ENCODE data around the gene KRTAP1-4. TPM values are rescaled to one million over a fixed set of nuclear protein-coding genes. Genes with fewer than 3 reads are reported as not detected.
"Not testable (repeated sequence)": the region's sequence is repeated elsewhere in the genome, so short reads cannot be mapped to it uniquely, and the experiment has no call there.

KRTAP1-4 gene
- total RNA-seq, 4 donors from 2014 or later, result not detected

DNA sequence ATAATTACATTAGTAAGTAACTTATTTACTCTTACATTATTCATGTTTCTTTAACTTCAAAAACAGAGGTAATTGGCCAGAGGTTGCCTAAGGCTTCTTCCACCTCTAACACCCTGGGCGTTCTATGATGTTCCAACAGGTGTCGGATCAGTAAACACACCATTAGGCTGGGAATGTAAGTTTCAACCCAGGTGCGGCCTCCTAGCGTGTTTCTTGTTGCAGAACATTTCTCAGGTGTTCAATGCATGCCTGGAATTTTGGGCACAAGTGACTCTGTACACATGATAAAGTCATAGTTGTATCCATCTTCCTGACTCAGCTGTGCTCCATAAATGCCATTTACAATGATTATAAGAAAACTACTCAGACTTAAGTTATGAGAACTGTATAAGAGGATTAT lies 24.0 kb upstream of the KRTAP1-4 start:
- WGBS, 2 donors, result 69 to 87% methylated on average over 4 of the region's 4 CpGs
- H3K9me3 ChIP-seq, result no peaks in the 10 kb centered on the region
- DNase-seq, result no peak
- no peak overlapping the region for H3K4me3 ChIP-seq
- no peak overlapping the region for H3K27ac ChIP-seq
- no peaks in the 10 kb centered on the region for H3K4me1 ChIP-seq
- no peaks in the 10 kb centered on the region for H3K36me3 ChIP-seq
- no peak for TF ChIP-seq POLR2A (IDR thresholded peaks at IDR 0.05)
- TF ChIP-seq, protein P1, sequence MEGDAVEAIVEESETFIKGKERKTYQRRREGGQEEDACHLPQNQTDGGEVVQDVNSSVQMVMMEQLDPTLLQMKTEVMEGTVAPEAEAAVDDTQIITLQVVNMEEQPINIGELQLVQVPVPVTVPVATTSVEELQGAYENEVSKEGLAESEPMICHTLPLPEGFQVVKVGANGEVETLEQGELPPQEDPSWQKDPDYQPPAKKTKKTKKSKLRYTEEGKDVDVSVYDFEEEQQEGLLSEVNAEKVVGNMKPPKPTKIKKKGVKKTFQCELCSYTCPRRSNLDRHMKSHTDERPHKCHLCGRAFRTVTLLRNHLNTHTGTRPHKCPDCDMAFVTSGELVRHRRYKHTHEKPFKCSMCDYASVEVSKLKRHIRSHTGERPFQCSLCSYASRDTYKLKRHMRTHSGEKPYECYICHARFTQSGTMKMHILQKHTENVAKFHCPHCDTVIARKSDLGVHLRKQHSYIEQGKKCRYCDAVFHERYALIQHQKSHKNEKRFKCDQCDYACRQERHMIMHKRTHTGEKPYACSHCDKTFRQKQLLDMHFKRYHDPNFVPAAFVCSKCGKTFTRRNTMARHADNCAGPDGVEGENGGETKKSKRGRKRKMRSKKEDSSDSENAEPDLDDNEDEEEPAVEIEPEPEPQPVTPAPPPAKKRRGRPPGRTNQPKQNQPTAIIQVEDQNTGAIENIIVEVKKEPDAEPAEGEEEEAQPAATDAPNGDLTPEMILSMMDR (IDR thresholded peaks at IDR 0.05), result no peak
- intact Hi-C loops (cut with DNase I), result no loop called here
- H3K27me3 ChIP-seq, result peaks cover 0 to 18% (median 0%) of the 10 kb centered on the region in 4 donors

DNA sequence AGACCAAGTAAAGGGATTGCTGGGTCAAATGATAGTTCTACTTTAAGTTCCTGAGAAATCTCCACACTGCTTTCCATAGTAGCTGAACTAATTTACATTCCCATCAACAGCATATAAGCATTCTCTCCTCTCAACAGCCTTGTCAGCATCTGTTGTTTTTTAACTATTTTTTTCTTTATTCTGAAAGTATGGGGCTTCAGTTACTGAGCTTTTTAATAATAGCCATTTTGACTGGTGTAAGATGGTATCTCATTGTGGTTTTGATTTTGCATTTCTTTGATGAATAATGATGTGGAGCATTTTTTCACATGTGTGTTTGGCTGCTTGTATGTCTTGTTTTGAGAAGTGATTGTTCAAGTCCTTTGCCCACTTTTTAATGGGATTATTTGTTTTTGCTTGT lies 22.6 kb upstream of the KRTAP1-4 start:
- no peak overlapping the region for H3K4me3 ChIP-seq
- H3K36me3 ChIP-seq, result no peaks in the 10 kb centered on the region
- TF ChIP-seq, protein P1 (IDR thresholded peaks at IDR 0.05), result no peak
- TF ChIP-seq POLR2A (IDR thresholded peaks at IDR 0.05), result no peak
- intact Hi-C loops (cut with DNase I), result no loop called here
- no peaks in the 10 kb centered on the region for H3K4me1 ChIP-seq
- H3K27ac ChIP-seq, result no peak overlapping the region
- DNase-seq, result no peak
- peaks cover 0 to 16% (median 0%) of the 10 kb centered on the region in 4 donors for H3K27me3 ChIP-seq
- no peaks in the 10 kb centered on the region for H3K9me3 ChIP-seq

DNA sequence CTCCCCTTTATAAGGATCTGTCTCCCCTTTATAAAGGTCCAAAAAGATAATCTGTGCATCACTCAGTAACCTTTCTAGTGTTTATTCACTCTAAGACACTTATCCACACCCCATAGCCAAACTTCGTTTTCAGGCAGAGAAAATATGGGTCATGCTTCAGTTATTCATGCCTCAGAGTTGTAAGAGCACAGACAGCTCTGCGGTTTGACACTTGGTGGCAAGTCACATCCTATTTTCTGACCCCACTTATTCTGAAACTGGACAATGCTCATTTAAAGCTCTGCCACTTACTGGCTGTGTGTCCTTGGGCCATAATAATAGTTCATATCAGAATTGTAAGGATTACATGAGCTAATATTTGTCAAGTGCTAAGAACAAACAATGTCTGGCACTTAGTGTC lies 19.1 kb upstream of the KRTAP1-4 start:
- intact Hi-C loops (cut with DNase I), result no loop called here
- H3K27ac ChIP-seq, result no peak overlapping the region
- H3K9me3 ChIP-seq, result no peaks in the 10 kb centered on the region
- WGBS, 2 donors, result 26 to 37% methylated on average over 2 of the region's 2 CpGs
- H3K4me3 ChIP-seq, result no peak overlapping the region
- TF ChIP-seq, protein P1 (IDR thresholded peaks at IDR 0.05), result no peak
- no peak for TF ChIP-seq POLR2A (IDR thresholded peaks at IDR 0.05)
- no peaks in the 10 kb centered on the region for H3K36me3 ChIP-seq
- H3K27me3 ChIP-seq, result peaks cover 0 to 14% (median 0%) of the 10 kb centered on the region in 4 donors
- H3K4me1 ChIP-seq, result no peaks in the 10 kb centered on the region
- no peak for DNase-seq

DNA sequence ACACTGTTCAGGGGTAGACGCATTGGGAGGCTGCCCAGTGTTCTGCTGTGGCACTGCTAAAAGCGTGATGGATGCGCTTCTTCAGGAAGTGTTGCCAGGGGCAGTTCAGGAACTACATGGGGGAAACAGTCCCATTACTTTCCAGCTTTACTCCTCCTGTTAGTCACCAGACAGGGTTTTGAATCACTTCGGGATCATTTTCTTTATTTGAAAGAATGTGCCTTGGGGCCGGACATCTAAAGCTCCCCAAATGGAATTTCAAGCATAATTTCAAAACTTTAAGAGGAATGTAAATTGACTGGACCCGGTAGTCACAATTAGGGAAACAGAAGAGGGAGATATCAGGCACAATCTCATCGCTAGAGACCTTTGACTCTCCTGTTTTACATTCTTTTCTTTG lies 18.4 kb upstream of the KRTAP1-4 start:
- H3K27ac ChIP-seq, result no peak overlapping the region
- H3K9me3 ChIP-seq, result no peaks in the 10 kb centered on the region
- 40 to 53% methylated on average over 7 of the region's 7 CpGs for WGBS, 2 donors
- intact Hi-C loops (cut with DNase I), result no loop called here
- no peak for DNase-seq
- H3K4me3 ChIP-seq, result no peak overlapping the region
- no peaks in the 10 kb centered on the region for H3K36me3 ChIP-seq
- TF ChIP-seq, protein P1 (IDR thresholded peaks at IDR 0.05), result no peak
- TF ChIP-seq POLR2A (IDR thresholded peaks at IDR 0.05), result no peak
- H3K27me3 ChIP-seq, result peaks cover 0 to 14% (median 0%) of the 10 kb centered on the region in 4 donors
- H3K4me1 ChIP-seq, result no peaks in the 10 kb centered on the region

DNA sequence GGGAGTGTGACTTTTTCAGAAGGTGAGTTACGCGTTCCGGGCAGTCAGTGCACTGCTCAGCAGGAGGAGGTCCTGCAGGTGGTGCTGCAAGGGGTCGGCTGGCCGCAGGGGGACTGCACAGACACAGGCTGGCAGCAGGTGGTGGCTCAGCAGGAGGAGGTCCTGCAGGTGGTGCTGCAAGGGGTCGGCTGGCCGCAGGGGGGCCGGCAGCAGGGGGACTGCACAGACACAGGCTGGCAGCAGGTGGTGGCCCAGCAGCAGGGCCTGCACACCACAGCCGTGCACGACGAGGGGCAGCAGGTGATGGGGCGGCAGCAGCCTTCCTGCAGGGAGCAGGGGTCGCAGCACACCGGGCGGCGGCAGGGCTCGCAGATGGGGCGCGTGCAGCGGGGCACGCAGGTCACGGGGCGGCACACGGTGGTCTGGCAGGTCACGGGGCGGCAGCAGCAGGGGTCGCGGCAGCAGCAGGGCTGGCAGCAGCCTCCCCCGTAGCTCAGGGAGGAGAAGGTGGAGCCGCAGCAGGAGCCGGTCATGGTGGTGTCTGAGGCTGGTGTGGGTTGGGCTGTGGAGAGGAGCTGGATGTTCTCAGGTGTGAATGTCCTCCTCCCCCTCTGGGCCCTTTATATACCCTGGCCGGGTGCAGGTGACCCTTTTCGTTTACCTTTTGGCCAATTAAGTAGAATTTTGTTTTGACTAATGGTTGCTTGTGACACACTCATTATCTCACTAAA lies 16.9 kb upstream of the KRTAP1-4 start, which contains the start of gene KRTAP2-1:
TSS of gene KRTAP2-1 (minus strand) at position 582 of the 731 bp plus-strand sequence. CDS start at position 533, 49 bp downstream.
- H3K9me3 ChIP-seq; H3K27ac ChIP-seq; H3K4me1 ChIP-seq; intact Hi-C loops (cut with DNase I); H3K4me3 ChIP-seq; DNase-seq; H3K36me3 ChIP-seq: not testable (repeated sequence)
- H3K27me3 ChIP-seq, result peaks cover 0 to 14% (median 0%) of the 10 kb centered on the region in 4 donors
- 75 to 91% methylated on average over 5 to 9 of the region's 33 CpGs for WGBS, 2 donors
